Iris pigment epithelial cell (primary cell): ENCODE measurements around the gene PTGDR2.

Experiments
- DNase-seq: peaks from one replicate; pipeline ENCODE4 v3.0.0-alpha.2; 2011; ENCODE audit warnings: low read depth

PTGDR2 gene

DNA sequence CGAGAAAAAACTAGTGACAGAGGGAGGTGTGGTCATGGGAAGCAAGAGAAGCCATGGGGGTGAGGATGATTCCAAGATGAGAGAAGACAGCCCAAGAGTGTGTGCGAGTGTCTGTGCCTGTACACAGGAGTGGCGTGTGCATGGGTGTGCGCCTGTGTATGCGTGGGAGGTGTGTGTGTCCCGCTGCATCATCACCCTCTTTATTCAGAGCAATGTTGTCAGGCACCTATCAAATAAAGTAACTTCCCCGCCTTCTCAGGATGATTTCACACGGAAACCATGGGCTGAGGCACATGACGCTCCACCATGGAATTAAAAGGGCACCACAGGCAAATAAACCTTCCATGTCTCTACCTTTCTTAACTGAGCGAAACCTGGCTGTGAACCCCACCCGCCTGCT is 46.1 kb downstream of the PTGDR2 start:
- DNase-seq, result no peak

DNA sequence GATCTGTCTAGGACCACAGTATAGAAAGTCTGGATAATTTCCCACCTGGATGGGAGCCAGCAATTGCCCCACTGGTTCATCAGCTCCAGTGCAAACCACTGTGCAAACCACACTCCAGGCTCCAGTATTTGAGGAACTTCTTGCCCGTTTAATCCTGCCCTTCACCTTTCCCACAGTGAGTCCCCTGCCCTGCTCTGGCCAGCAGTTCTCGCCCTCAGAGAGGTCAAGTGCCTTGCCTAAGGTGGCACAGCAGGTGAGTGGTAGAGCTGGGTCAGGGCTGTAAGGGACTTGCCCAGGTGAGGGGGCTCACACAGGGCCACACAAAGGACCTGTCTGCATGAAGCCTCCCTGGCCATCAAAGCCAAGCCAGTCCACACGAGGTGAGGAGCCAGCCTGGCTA is 46.5 kb downstream of the PTGDR2 start:
- DNase-seq, result no peak

DNA sequence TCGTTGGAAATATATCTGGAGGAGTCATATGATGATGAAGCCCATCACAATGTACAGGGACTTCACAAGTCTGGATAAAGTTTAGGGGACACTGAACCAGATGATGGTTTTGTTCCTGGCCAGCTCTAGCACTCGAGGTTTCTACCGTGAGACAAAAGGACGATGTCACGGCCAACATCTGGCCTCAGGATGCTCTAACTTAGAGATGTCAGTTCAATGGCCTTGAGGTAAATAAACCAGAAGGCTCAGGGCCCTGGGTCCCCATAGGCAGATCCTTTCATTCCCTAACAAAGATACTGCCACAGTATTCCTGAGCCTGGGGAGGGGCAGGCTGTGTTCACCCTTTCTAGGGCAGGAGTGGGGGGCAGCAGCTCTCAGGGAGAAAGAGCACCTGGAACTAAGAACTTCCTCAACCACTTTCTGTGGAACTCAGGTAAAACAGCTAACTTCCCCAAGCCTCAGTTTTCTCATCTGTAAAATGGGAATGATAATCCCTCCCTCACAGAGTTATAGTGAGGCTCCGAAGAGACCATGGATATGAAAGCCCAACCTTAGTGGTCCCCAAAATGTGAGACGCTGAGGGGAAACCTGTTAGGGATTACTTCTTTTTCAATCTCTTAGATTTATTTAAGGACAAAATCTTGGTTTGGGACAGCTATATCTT is 52.3 kb downstream of the PTGDR2 start:
- no peak for DNase-seq

DNA sequence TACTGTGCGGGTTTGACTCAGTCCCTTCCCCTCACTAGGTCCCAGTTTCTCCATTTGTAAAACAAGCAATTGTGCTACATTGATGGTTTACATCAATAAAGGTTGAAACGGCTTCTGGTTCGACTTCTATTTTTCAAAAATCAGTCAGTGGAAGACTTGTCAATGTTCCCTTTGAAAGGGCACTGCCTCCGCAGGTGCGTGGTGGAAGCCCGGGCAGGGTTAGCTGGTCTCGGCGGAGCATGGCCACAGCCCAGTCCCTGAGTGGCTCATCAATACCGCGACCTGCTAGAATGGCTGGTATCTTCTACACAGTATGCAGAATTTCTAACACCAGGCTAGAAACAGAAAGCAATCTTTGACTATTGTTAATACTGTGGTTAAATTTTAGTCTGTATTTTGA is 54.6 kb downstream of the PTGDR2 start:
- DNase-seq, result no peak
